K562 (cell line): ENCODE measurements around the gene ZNF490. TPM values are rescaled to one million over a fixed set of nuclear protein-coding genes. Genes with fewer than 3 reads are reported as not detected.
A peak's percentile ranks its signal among the peaks of the same experiment; 100 is the strongest.

Experiments
- ATF4 ChIP-seq: fragments of 450-650 bp; formaldehyde crosslinking; IDR thresholded peaks from 2 replicates; pipeline ENCODE4 v1.4.0; 2022; ENCODE audit warnings: mild to moderate bottlenecking, moderate library complexity
- CBFB ChIP-seq: sonication (generic); formaldehyde crosslinking; IDR thresholded peaks from 2 replicates; pipeline ENCODE4 v1.4.0; 2020; ENCODE audit warnings: mild to moderate bottlenecking, missing genetic modification reagents
- CBX3 ChIP-seq, 2 experiments: IDR thresholded peaks; 1 replicate in 1 of 2; 2 replicates in 1 of 2; pipeline ENCODE4 v1.6.1; 2012; ENCODE audit warnings: inconsistent platforms in 2 of 2, low read length in 2 of 2, borderline replicate concordance in 1 of 2, control low read depth in 1 of 2
- CREM ChIP-seq: IDR thresholded peaks from 2 replicates; pipeline ENCODE4 v1.6.1; 2014; ENCODE audit warnings: antibody characterized with exemption, low read depth
- E2F6 ChIP-seq, 2 experiments: IDR thresholded peaks; 2 replicates each; pipeline ENCODE4 v1.6.1; 2011; ENCODE audit warnings: borderline replicate concordance in 1 of 2, control low read depth in 1 of 2, low read depth in 1 of 2, low read length in 1 of 2, mild to moderate bottlenecking in 1 of 2, mixed read lengths in 1 of 2, moderate library complexity in 1 of 2; ENCODE audit not compliant: insufficient read depth in 1 of 2, insufficient read length in 1 of 2, poor library complexity in 1 of 2, severe bottlenecking in 1 of 2; ENCODE audit errors: extremely low read depth in 1 of 2
- FOSL1 ChIP-seq: fragments of 200-800 bp; sonication (Bioruptor generic); conservative IDR thresholded peaks from 2 replicates; pipeline ENCODE4 v1.6.1; 2016; ENCODE audit warnings: missing genetic modification characterization, missing compliant biosample characterization
- GABPA ChIP-seq: fragments of 200-800 bp; sonication (Bioruptor generic); conservative IDR thresholded peaks from 2 replicates; pipeline ENCODE4 v1.6.1; 2016; ENCODE audit warnings: low read depth, missing genetic modification characterization, missing compliant biosample characterization
- HLTF ChIP-seq: fragments of 450-650 bp; IDR thresholded peaks from 2 replicates; pipeline ENCODE4 v1.6.1; 2016
- MTA1 ChIP-seq: fragments of 450-650 bp; IDR thresholded peaks from 2 replicates; pipeline ENCODE4 v1.6.1; 2017; ENCODE audit warnings: borderline replicate concordance
- PML ChIP-seq: IDR thresholded peaks from 2 replicates; pipeline ENCODE4 v1.6.1; 2012; ENCODE audit warnings: low read length, inconsistent platforms
- RBM15 ChIP-seq: fragments of 200-400 bp; formaldehyde crosslinking; IDR thresholded peaks from 2 replicates; pipeline ENCODE4 v1.6.1; 2018; ENCODE audit warnings: mild to moderate bottlenecking, low read length, moderate library complexity; ENCODE audit not compliant: insufficient read depth
- SLC30A9 ChIP-seq: fragments of 250-450 bp; sonication (Bioruptor Pico); IDR thresholded peaks from 2 replicates; pipeline ENCODE4 v1.8.0; 2022; ENCODE audit warnings: mild to moderate bottlenecking, moderate library complexity
- SMARCA4 ChIP-seq: fragments of 450-650 bp; IDR thresholded peaks from 2 replicates; pipeline ENCODE4 v1.6.1; 2016
- SRSF7 ChIP-seq: fragments of 200-400 bp; formaldehyde crosslinking; optimal IDR thresholded peaks from 2 replicates; pipeline ENCODE3; 2017; ENCODE audit warnings: mild to moderate bottlenecking, low read depth, low read length
- ZKSCAN1 ChIP-seq: fragments of 150-350 bp; IDR thresholded peaks from 2 replicates; pipeline ENCODE4 v1.6.1; 2016; ENCODE audit warnings: low read depth, low read length
- ZKSCAN8 ChIP-seq: fragments of 200-800 bp; sonication (Bioruptor generic); IDR thresholded peaks from 2 replicates; pipeline ENCODE4 v1.6.1; 2016; ENCODE audit warnings: missing genetic modification characterization, missing compliant biosample characterization
- ZNF41 ChIP-seq: fragments of 250-450 bp; sonication (Bioruptor Pico); conservative IDR thresholded peaks from 2 replicates; pipeline ENCODE4 v1.4.0; 2020; ENCODE audit warnings: mild to moderate bottlenecking
- ZNF444 ChIP-seq: fragments of 250-450 bp; sonication (Bioruptor Pico); IDR thresholded peaks from 2 replicates; pipeline ENCODE4 v1.4.0; 2020; ENCODE audit warnings: mild to moderate bottlenecking, moderate library complexity
- ZNF77 ChIP-seq: fragments of 250-450 bp; sonication (Bioruptor Pico); IDR thresholded peaks from 2 replicates; pipeline ENCODE4 v1.5.0; 2020
- polyA plus RNA-seq, 8 experiments: library from polyadenylated mRNA; depleted of rRNA in 4 of 8; stranded (reverse) in 5 of 8; unstranded in 3 of 8; fragments of >200 nt; fragmentation: Nextera tagmentation in 2 of 8; fragmentation: Illumina TruSeq in 1 of 8; extraction: Ambion mirVana in 2 of 8; extraction: Trizol in 1 of 8; gene quantifications; 2 replicates each; pipeline versions ENCODE4 v1.2.1 to v1.2.3, GENCODE V29; 2011 to 2014; ENCODE audit warnings: inconsistent platforms in 1 of 8, missing spikeins in 1 of 8
- total RNA-seq, 7 experiments: library from RNA; depleted of rRNA in 6 of 7; stranded (reverse); fragments of >200 nt in 6 of 7; fragmentation: Illumina TruSeq in 2 of 7; extraction: Trizol in 2 of 7; gene quantifications; 2 replicates each; pipeline versions ENCODE4 v1.2.1 to v1.2.3, GENCODE V29; 2011 to 2021; ENCODE audit warnings: low replicate concordance in 1 of 7
- TF ChIP-seq, protein P1 (sequence below): sonication (generic); formaldehyde crosslinking; IDR thresholded peaks from 2 replicates; pipeline ENCODE4 v1.8.1; 2022; ENCODE audit warnings: missing genetic modification reagents
- TF ChIP-seq, protein P2 (sequence below): sonication (generic); formaldehyde crosslinking; IDR thresholded peaks from 2 replicates; pipeline ENCODE4 v1.8.1; 2023; ENCODE audit warnings: mild to moderate bottlenecking, missing genetic modification reagents
- TF ChIP-seq, protein P3 (sequence below): fragments of 450-650 bp; IDR thresholded peaks from 2 replicates; pipeline ENCODE4 v1.7.0; 2016; ENCODE audit warnings: borderline replicate concordance

Gene ZNF490
- total and polyA plus RNA-seq, 9 of the 15 experiments (the other 6 are each of a cell fraction or from before 2014, with no cell fraction given), result 0.90 to 8.3 (median 4.4) TPM

- peak; percentile 60; the same call in 1 of the 2 replicates for TF ChIP-seq HLTF
- TF ChIP-seq FOSL1 (tag), result peak; percentile 93
- no peak for TF ChIP-seq ZKSCAN8 (CRISPR knock-in tag)
- TF ChIP-seq ATF4 (CRISPR knock-in tag), result no peak
- no peak for TF ChIP-seq ZNF77 (CRISPR knock-in tag)
- TF ChIP-seq PML, result peak; percentile 95
- TF ChIP-seq CBX3 (IDR thresholded peaks at IDR 0.05; ENCODE audit: borderline replicate concordance in 1 of 2, low read length in 2 of 2), result peak in 1 of 2 experiments; percentile 68; a peak in 1 of 3 replicates
- peak; percentile 99 for TF ChIP-seq SMARCA4
- TF ChIP-seq, protein P1, sequence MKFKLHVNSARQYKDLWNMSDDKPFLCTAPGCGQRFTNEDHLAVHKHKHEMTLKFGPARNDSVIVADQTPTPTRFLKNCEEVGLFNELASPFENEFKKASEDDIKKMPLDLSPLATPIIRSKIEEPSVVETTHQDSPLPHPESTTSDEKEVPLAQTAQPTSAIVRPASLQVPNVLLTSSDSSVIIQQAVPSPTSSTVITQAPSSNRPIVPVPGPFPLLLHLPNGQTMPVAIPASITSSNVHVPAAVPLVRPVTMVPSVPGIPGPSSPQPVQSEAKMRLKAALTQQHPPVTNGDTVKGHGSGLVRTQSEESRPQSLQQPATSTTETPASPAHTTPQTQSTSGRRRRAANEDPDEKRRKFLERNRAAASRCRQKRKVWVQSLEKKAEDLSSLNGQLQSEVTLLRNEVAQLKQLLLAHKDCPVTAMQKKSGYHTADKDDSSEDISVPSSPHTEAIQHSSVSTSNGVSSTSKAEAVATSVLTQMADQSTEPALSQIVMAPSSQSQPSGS, result no peak
- peak; percentile 84 for TF ChIP-seq CBFB (CRISPR knock-in tag)
- 0 out of 2 replicates have a peak, but pooled peaks have one; percentile 37 for TF ChIP-seq GABPA
- TF ChIP-seq SRSF7, result no peak
- TF ChIP-seq MTA1, result peak; percentile 74; the same call in 1 of the 2 replicates
- peak; percentile 55; the same call in 1 of the 2 replicates for TF ChIP-seq ZKSCAN1
- TF ChIP-seq, protein P2, sequence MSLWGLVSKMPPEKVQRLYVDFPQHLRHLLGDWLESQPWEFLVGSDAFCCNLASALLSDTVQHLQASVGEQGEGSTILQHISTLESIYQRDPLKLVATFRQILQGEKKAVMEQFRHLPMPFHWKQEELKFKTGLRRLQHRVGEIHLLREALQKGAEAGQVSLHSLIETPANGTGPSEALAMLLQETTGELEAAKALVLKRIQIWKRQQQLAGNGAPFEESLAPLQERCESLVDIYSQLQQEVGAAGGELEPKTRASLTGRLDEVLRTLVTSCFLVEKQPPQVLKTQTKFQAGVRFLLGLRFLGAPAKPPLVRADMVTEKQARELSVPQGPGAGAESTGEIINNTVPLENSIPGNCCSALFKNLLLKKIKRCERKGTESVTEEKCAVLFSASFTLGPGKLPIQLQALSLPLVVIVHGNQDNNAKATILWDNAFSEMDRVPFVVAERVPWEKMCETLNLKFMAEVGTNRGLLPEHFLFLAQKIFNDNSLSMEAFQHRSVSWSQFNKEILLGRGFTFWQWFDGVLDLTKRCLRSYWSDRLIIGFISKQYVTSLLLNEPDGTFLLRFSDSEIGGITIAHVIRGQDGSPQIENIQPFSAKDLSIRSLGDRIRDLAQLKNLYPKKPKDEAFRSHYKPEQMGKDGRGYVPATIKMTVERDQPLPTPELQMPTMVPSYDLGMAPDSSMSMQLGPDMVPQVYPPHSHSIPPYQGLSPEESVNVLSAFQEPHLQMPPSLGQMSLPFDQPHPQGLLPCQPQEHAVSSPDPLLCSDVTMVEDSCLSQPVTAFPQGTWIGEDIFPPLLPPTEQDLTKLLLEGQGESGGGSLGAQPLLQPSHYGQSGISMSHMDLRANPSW (CRISPR knock-in tag), result no peak
- TF ChIP-seq RBM15, result no peak
- peak in 1 of 2 experiments; percentile 50 for TF ChIP-seq E2F6 (IDR thresholded peaks at IDR 0.05; ENCODE audit: borderline replicate concordance in 1 of 2, extremely low read depth in 1 of 2, insufficient read depth in 1 of 2, insufficient read length in 1 of 2, low read depth in 1 of 2, low read length in 1 of 2, poor library complexity in 1 of 2, severe bottlenecking in 1 of 2)
- TF ChIP-seq, protein P3, sequence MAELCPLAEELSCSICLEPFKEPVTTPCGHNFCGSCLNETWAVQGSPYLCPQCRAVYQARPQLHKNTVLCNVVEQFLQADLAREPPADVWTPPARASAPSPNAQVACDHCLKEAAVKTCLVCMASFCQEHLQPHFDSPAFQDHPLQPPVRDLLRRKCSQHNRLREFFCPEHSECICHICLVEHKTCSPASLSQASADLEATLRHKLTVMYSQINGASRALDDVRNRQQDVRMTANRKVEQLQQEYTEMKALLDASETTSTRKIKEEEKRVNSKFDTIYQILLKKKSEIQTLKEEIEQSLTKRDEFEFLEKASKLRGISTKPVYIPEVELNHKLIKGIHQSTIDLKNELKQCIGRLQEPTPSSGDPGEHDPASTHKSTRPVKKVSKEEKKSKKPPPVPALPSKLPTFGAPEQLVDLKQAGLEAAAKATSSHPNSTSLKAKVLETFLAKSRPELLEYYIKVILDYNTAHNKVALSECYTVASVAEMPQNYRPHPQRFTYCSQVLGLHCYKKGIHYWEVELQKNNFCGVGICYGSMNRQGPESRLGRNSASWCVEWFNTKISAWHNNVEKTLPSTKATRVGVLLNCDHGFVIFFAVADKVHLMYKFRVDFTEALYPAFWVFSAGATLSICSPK, result no peak
- TF ChIP-seq CREM, result peak; percentile 75
- TF ChIP-seq ZNF41 (CRISPR knock-in tag), result no peak
- no peak for TF ChIP-seq SLC30A9 (CRISPR knock-in tag)
- no peak for TF ChIP-seq ZNF444 (CRISPR knock-in tag)
These were observed 66.2 kb downstream of the ZNF490 start (continued) for GRCh38 chr19:12544401-12544876.
